ENCODE results near the gene CDK5. TPM values are rescaled to one million over a fixed set of nuclear protein-coding genes. Genes with fewer than 3 reads are reported as not detected.
A peak's percentile ranks its signal among the peaks of the same experiment; 100 is the strongest.

Gene CDK5
- total RNA-seq, 1 donor: 22.9 TPM

DNA sequence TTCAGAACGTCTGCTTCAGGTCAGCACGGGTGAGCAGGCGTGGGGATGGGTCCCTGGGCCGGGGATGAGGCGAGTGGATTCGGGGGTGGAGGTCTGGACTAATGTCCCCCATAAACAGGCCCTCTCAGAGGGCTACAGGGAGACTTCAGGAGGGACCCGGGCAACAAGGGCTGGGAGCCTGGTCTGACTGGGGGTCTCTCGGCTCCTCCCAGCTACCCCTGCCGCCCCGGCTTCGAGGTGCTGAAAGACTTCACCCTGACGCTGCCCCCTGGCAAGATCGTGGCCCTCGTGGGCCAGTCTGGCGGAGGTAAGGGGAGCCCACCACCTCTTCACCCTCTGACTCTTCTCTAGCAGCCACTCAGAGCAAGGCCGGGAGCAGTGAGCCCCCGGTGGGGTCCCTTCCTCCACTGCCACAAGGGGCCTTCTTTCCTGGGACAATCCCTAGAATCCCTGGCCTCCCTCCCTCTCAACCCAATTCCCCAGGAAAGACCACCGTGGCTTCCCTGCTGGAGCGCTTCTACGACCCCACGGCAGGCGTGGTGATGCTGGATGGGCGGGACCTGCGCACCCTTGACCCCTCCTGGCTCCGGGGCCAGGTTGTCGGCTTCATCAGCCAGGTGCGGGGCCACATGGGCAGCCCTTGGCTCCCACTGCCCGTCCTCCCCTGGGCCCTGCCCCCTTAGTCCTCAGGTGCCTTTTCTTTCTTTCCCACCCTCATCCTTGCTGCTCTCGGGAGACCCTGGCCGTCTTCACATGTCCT, 16.9 kb downstream of the CDK5 start:
- DNase-seq (ENCODE audit: low read depth): no peak
- TF ChIP-seq, protein P1, sequence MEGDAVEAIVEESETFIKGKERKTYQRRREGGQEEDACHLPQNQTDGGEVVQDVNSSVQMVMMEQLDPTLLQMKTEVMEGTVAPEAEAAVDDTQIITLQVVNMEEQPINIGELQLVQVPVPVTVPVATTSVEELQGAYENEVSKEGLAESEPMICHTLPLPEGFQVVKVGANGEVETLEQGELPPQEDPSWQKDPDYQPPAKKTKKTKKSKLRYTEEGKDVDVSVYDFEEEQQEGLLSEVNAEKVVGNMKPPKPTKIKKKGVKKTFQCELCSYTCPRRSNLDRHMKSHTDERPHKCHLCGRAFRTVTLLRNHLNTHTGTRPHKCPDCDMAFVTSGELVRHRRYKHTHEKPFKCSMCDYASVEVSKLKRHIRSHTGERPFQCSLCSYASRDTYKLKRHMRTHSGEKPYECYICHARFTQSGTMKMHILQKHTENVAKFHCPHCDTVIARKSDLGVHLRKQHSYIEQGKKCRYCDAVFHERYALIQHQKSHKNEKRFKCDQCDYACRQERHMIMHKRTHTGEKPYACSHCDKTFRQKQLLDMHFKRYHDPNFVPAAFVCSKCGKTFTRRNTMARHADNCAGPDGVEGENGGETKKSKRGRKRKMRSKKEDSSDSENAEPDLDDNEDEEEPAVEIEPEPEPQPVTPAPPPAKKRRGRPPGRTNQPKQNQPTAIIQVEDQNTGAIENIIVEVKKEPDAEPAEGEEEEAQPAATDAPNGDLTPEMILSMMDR (IDR thresholded peaks at IDR 0.05; ENCODE audit: insufficient read depth, low read depth, low read length): no peak
- no peak overlapping the region for H3K4me3 ChIP-seq (ENCODE audit: low read depth, low read length)

DNA sequence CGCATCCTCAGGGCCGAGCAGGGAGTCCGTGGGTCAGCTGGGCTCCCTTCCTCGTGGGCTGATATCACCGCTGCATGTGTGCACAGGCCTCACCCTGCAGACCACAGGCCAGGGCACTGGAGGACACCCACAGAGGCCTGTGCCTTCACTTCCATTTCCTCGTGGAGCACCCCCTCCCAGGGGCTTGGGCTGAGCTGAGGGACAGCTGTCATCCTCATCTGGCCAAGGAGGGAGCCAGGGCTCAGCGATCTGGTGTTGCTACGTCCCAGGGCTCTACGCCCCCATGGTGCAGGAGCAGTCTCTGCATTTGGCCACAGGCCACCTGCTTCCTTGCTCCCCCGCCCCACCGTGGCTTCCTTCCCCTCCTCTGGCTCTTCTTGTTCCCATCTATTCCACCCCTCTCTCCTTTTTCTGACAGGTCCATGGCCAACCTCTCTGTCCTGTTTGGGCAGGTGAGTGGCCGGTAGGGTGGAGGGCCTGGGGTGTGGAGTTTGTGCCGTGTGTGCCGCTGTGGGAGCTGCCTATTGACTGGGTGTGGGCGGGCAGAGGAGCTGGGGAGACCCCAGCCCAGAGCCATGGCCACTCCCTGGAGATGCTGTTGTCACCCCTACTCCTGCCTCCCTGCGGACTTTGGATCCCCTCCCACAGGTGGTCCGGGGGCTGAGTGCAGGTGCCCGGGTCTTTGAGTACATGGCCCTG, 17.7 kb downstream of the CDK5 start:
- TF ChIP-seq, protein P1 (IDR thresholded peaks at IDR 0.05; ENCODE audit: insufficient read depth, low read depth, low read length): no peak
- no peak overlapping the region for H3K4me3 ChIP-seq (ENCODE audit: low read depth, low read length)
- DNase-seq (ENCODE audit: low read depth): no peak

DNA sequence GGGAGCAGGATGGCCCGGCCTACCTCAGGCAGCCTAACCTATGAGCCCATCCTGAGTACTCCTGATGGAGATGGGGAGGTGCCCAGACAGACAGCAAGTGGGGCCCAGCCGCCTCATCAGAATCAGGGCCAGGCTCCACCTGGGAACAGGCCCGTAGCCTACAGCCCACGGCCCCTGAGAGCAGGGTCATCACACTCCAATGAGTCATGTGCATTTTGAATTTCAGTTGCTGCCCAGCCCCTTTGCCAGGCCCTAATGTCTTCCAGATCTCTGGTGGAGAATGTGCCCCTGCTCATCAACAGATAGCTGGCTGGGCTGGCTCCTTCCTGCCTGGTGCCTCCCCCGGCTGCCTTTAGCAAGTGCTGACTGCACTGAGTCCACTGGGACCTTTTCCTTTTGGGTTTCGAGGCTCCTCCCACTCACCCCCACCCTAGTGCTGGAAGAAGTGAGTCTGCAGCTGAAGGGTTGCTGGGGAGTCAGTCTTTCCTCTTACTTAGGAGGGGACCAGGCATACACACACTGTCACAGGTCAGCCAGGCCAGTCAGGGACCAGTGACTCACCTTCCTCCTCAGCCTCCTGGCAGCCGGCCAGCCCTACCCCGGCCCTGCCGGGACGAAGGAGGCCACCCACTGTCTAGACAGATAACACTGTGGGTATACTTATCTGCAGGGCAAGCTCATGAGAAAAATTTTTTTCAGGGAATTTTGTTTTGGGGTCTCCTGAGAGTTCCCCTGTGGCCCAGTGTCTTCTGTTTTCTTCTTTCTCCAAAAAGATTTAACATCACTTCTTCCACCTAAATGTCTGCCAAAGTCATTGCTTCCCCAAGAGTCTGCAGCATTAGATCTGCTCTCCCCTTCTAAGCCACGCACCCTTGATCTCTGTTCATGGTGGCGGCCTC, 18.5 kb downstream of the CDK5 start:
- TF ChIP-seq, protein P1 (IDR thresholded peaks at IDR 0.05; ENCODE audit: insufficient read depth, low read depth, low read length): no peak
- peak; percentile 96 for DNase-seq (ENCODE audit: low read depth)
- H3K4me3 ChIP-seq (ENCODE audit: low read depth, low read length): no peak overlapping the region

DNA sequence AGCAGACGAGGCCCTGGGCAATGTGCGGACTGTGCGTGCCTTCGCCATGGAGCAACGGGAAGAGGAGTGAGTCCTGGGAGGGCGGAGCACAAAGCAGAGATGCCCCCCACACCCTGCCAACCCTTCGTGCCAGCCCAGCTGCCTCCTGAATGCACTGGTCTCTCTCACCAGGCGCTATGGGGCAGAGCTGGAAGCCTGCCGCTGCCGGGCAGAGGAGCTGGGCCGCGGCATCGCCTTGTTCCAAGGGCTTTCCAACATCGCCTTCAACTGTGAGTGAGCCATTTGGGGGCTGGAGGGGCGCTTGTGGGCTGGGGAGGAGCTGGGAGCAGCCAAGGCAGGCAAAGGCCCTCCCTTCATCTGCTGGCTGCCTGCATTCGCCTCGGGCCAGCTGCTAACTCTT, 21.8 kb downstream of the CDK5 start:
- H3K4me3 ChIP-seq (ENCODE audit: low read depth, low read length): no peak overlapping the region
- DNase-seq (ENCODE audit: low read depth): no peak
- TF ChIP-seq, protein P1 (IDR thresholded peaks at IDR 0.05; ENCODE audit: insufficient read depth, low read depth, low read length): no peak

DNA sequence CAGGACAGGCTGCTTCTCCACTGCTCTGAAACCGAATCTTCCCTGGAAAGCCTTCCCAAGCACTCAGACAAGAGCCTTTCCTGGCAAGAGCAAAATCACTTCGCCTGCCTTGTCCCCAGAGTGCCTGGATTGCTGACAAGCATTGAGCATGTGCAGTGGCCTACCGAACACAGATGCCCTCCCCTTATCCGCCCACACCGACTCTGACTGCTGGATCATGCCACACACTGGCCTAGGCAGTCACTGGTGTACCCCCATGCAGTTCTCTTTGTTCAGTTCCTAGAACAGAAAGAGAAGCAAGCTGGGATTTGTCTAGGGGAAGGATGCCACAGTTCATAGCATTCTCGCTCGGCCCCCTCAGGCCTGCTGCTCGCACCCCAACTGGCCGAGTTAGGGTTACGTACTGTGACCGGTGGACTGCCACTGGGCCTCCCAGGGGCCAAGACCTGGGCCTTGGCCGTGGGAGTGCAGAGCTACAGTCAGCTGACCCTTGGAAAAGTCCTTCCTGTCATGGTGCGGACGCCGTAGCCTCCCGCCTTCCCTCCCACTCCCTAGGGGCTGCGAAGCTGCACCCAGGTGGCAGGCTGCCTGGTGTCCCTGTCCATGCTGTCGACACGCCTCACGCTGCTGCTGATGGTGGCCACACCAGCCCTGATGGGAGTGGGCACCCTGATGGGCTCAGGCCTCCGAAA, 22.5 kb downstream of the CDK5 start:
- TF ChIP-seq, protein P1 (IDR thresholded peaks at IDR 0.05; ENCODE audit: insufficient read depth, low read depth, low read length): no peak
- no peak for DNase-seq (ENCODE audit: low read depth)
- H3K4me3 ChIP-seq (ENCODE audit: low read depth, low read length): no peak overlapping the region
